Bronchial epithelial cell (primary cell): Measurements from ENCODE around the gene HLCS. TPM values are rescaled to one million over a fixed set of nuclear protein-coding genes. Genes with fewer than 3 reads are reported as not detected.

Experiments used
- DNase-seq: peaks from one replicate; pipeline ENCODE4 v3.0.0-alpha.2; 2010; ENCODE audit warnings: low read depth
- FAIRE-seq: peaks from 2 replicates; lab custom pipeline; 2011; peaks lifted over from hg19 to GRCh38; lab: Jason Lieb, UNC
- H3K27me3 ChIP-seq: 2 replicates; pipeline ENCODE4 v1.5.1; 2011; ENCODE audit warnings: low read length; ENCODE audit not compliant: control insufficient read depth, insufficient read depth
- H3K36me3 ChIP-seq: 2 replicates; pipeline ENCODE4 v1.5.1; 2011; ENCODE audit warnings: low read length; ENCODE audit not compliant: control insufficient read depth, insufficient read depth
- H3K4me3 ChIP-seq: 2 replicates; pipeline ENCODE4 v1.5.1; 2011; ENCODE audit warnings: mild to moderate bottlenecking, low read depth, low read length, control low read depth
- CTCF ChIP-seq: IDR thresholded peaks from 2 replicates; pipeline ENCODE4 v1.5.1; 2011; ENCODE audit warnings: mild to moderate bottlenecking, moderate library complexity, low read length, control low read depth, inconsistent platforms; ENCODE audit not compliant: insufficient read depth, severe bottlenecking
- total RNA-seq: library from RNA; depleted of rRNA; stranded (reverse); fragments of >200 nt; gene quantifications from 2 replicates; pipeline ENCODE4 v1.2.1, GENCODE V29; 2014

HLCS gene
- total RNA-seq, 1 donor from 2014 or later = 26.3 TPM

GRCh38 chr21:36948686-36949085, 17.8 kb downstream of the HLCS start:
- no peak overlapping the region for H3K4me3 ChIP-seq
- TF ChIP-seq CTCF = no peak
- H3K36me3 ChIP-seq = peaks cover 5% of the 10 kb centered on the region
- H3K27me3 ChIP-seq = no peaks in the 10 kb centered on the region
- FAIRE-seq = no peak
- no peak for DNase-seq

GRCh38 chr21:36946949-36947356, 19.5 kb downstream of the HLCS start:
- DNase-seq (no peak), FAIRE-seq (no peak)
- TF ChIP-seq CTCF = no peak
- Histone ChIP-seq H3K4me3 (no peak overlapping the region), H3K36me3 (peaks cover 5% of the 10 kb centered on the region), H3K27me3 (no peaks in the 10 kb centered on the region)

GRCh38 chr21:36945496-36946138, 20.9 kb downstream of the HLCS start:
- TF ChIP-seq CTCF = no peak
- Histone ChIP-seq H3K4me3 (no peak overlapping the region), H3K27me3 (no peaks in the 10 kb centered on the region), H3K36me3 (peaks cover 5% of the 10 kb centered on the region)
- no peak for FAIRE-seq
- DNase-seq = no peak

GRCh38 chr21:36936361-36937135, 29.9 kb downstream of the HLCS start:
- no peaks in the 10 kb centered on the region for H3K27me3 ChIP-seq
- FAIRE-seq (no peak), DNase-seq (no peak)
- peaks cover 9% of the 10 kb centered on the region for H3K36me3 ChIP-seq
- no peak for TF ChIP-seq CTCF
- H3K4me3 ChIP-seq = no peak overlapping the region

GRCh38 chr21:36934864-36935420, 31.5 kb downstream of the HLCS start:
- no peak for FAIRE-seq
- TF ChIP-seq CTCF = no peak
- no peak for DNase-seq

More at GRCh38 chr21:36934864-36935420, 31.5 kb downstream of the HLCS start:
- Histone ChIP-seq H3K4me3 (no peak overlapping the region), H3K36me3 (peaks cover 9% of the 10 kb centered on the region), H3K27me3 (no peaks in the 10 kb centered on the region)
